Measurements from ENCODE around the gene C1QB. TPM values are rescaled to one million over a fixed set of nuclear protein-coding genes. Genes with fewer than 3 reads are reported as not detected.
"Not testable (repeated sequence)": the region's sequence is repeated elsewhere in the genome, so short reads cannot be mapped to it uniquely, and the experiment has no call there.

C1QB gene
- polyA plus RNA-seq, 1 donor (not counting 4 experiments of a cell fraction or from before 2014, with no cell fraction given), result not detected

DNA sequence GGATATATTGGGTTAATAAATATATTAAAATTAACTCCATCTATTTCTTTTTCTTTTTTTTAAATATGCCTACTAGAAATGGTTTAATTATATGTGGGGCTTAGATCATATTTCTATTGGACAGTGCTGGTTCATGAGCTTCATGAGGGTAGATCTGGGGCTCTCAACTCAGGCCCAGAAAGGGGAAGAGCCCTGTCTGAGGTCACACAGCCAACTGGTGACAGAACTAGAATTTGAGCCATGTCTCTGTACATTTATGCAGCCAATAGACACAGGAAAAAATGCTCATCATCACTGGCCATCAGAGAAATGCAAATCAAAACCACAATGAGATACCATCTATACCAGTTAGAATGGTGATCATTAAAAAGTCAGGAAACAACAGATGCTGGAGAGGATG is 52.5 kb downstream of the C1QB start:
- Histone ChIP-seq H3K4me2 (ENCODE audit: control insufficient read depth, extremely low read depth, insufficient read depth, low read depth, low read length) (no peak overlapping the region), H3K27ac (ENCODE audit: control insufficient read depth, insufficient read depth, low read length) (no peak overlapping the region), H3K9me3 (ENCODE audit: control insufficient read depth, low read depth, low read length) (no peaks in the 10 kb centered on the region), H3K27me3 (ENCODE audit: control insufficient read depth, extremely low read depth, insufficient read depth, low read length) (peaks cover 15% of the 10 kb centered on the region), H3K9me1 (ENCODE audit: control insufficient read depth, extremely low read depth, insufficient read depth, low read length) (no peaks in the 10 kb centered on the region), H3K4me1 (ENCODE audit: control insufficient read depth, extremely low read depth, insufficient read depth, low read length) (no peaks in the 10 kb centered on the region), H2AFZ (ENCODE audit: control insufficient read depth, low read length) (no peak overlapping the region), H3K79me2 (ENCODE audit: control insufficient read depth, insufficient read depth, low read length) (no peaks in the 10 kb centered on the region), H3K36me3 (ENCODE audit: control insufficient read depth in 2 of 2, extremely low read depth in 1 of 2, insufficient read depth in 2 of 2, low read length in 2 of 2) (no peaks in the 10 kb centered on the region), H3K9ac (ENCODE audit: control insufficient read depth, extremely low read depth, insufficient read depth, low read length) (no peak overlapping the region), H4K20me1 (ENCODE audit: control insufficient read depth, extremely low read depth, insufficient read depth, low read length) (no peaks in the 10 kb centered on the region), H3K4me3 (ENCODE audit: control insufficient read depth in 2 of 3, extremely low read depth in 1 of 3, insufficient read depth in 2 of 3, low read depth in 1 of 3, low read length in 3 of 3) (no peak overlapping the region)
- dilution Hi-C loops (cut with MboI; ENCODE audit: extremely low pct_ligation_motif_present, low sequenced_read_pairs), result loop anchor here (5.0 kb wide), 1 partner anchor 52 kb away; no protein-coding TSS in a partner anchor
- DNase-seq (ENCODE audit: low read depth, low spot score) (no peak), FAIRE-seq (no peak)
- TF ChIP-seq EZH2 (IDR thresholded peaks at IDR 0.05; ENCODE audit: low read length) (no peak), CTCF (optimal IDR thresholded peaks at IDR 0.05 in 1 of 3, IDR thresholded peaks at IDR 0.05 in 1 of 3, conservative IDR thresholded peaks at IDR 0.05 in 1 of 3; ENCODE audit: extremely low read depth in 1 of 3, insufficient read depth in 2 of 3, low read length in 3 of 3) (no peak)

- DNase-seq (ENCODE audit: low read depth, low spot score); H3K9ac ChIP-seq (ENCODE audit: control insufficient read depth, extremely low read depth, insufficient read depth, low read length); H4K20me1 ChIP-seq (ENCODE audit: control insufficient read depth, extremely low read depth, insufficient read depth, low read length); FAIRE-seq; H3K4me2 ChIP-seq (ENCODE audit: control insufficient read depth, extremely low read depth, insufficient read depth, low read depth, low read length); H3K4me1 ChIP-seq (ENCODE audit: control insufficient read depth, extremely low read depth, insufficient read depth, low read length); H3K9me3 ChIP-seq (ENCODE audit: control insufficient read depth, low read depth, low read length); H3K36me3 ChIP-seq (ENCODE audit: control insufficient read depth in 2 of 2, extremely low read depth in 1 of 2, insufficient read depth in 2 of 2, low read length in 2 of 2); H3K4me3 ChIP-seq (ENCODE audit: control insufficient read depth in 2 of 3, extremely low read depth in 1 of 3, insufficient read depth in 2 of 3, low read depth in 1 of 3, low read length in 3 of 3); H3K79me2 ChIP-seq (ENCODE audit: control insufficient read depth, insufficient read depth, low read length); H3K9me1 ChIP-seq (ENCODE audit: control insufficient read depth, extremely low read depth, insufficient read depth, low read length); H2AFZ ChIP-seq (ENCODE audit: control insufficient read depth, low read length); H3K27ac ChIP-seq (ENCODE audit: control insufficient read depth, insufficient read depth, low read length): not testable (repeated sequence)
- dilution Hi-C loops (cut with MboI; ENCODE audit: extremely low pct_ligation_motif_present, low sequenced_read_pairs), result loop anchor here (5.0 kb wide), 1 partner anchor 51 kb away; no protein-coding TSS in a partner anchor
- peaks cover 16% of the 10 kb centered on the region for H3K27me3 ChIP-seq (ENCODE audit: control insufficient read depth, extremely low read depth, insufficient read depth, low read length)
Observed at GRCh38 chr1:22706100-22706499, 53.1 kb downstream of the C1QB start.

DNA sequence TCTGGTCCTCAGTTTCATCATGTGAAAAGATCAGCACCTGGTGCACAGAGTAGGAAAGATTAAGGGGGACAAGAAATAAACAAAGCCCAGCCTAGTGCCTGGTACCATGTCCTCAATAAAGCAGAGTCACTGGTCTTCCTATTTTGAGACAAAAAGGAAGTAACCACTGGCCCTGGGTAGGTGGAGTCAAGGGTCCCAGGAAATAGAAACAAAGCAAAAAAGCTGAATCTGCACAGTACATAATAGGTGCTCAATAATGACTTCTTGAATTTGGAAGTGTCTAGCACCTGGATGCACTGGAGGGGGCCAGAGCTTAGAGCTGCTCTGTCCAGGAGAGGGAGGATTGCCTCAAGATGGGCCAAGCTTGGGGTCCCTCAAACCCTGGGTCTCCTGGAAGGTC is 55.7 kb downstream of the C1QB start:
- no peak for FAIRE-seq

More for the DNA sequence above, 55.7 kb downstream of the C1QB start:
- Histone ChIP-seq H3K9me3 (ENCODE audit: control insufficient read depth, low read depth, low read length) (no peaks in the 10 kb centered on the region), H3K4me2 (ENCODE audit: control insufficient read depth, extremely low read depth, insufficient read depth, low read depth, low read length) (no peak overlapping the region), H3K79me2 (ENCODE audit: control insufficient read depth, insufficient read depth, low read length) (no peaks in the 10 kb centered on the region), H4K20me1 (ENCODE audit: control insufficient read depth, extremely low read depth, insufficient read depth, low read length) (peaks cover 5% of the 10 kb centered on the region), H2AFZ (ENCODE audit: control insufficient read depth, low read length) (no peak overlapping the region), H3K27me3 (ENCODE audit: control insufficient read depth, extremely low read depth, insufficient read depth, low read length) (peaks cover 42% of the 10 kb centered on the region), H3K36me3 (ENCODE audit: control insufficient read depth in 2 of 2, extremely low read depth in 1 of 2, insufficient read depth in 2 of 2, low read length in 2 of 2) (no peaks in the 10 kb centered on the region), H3K4me3 (ENCODE audit: control insufficient read depth in 2 of 3, extremely low read depth in 1 of 3, insufficient read depth in 2 of 3, low read depth in 1 of 3, low read length in 3 of 3) (no peak overlapping the region), H3K27ac (ENCODE audit: control insufficient read depth, insufficient read depth, low read length) (no peak overlapping the region), H3K9me1 (ENCODE audit: control insufficient read depth, extremely low read depth, insufficient read depth, low read length) (no peaks in the 10 kb centered on the region), H3K4me1 (ENCODE audit: control insufficient read depth, extremely low read depth, insufficient read depth, low read length) (peaks cover 8% of the 10 kb centered on the region), H3K9ac (ENCODE audit: control insufficient read depth, extremely low read depth, insufficient read depth, low read length) (no peak overlapping the region)
- TF ChIP-seq CTCF (optimal IDR thresholded peaks at IDR 0.05 in 1 of 3, IDR thresholded peaks at IDR 0.05 in 1 of 3, conservative IDR thresholded peaks at IDR 0.05 in 1 of 3; ENCODE audit: extremely low read depth in 1 of 3, insufficient read depth in 2 of 3, low read length in 3 of 3) (no peak), EZH2 (IDR thresholded peaks at IDR 0.05; ENCODE audit: low read length) (no peak)
- DNase-seq (ENCODE audit: low read depth, low spot score), result no peak
- dilution Hi-C loops (cut with MboI; ENCODE audit: extremely low pct_ligation_motif_present, low sequenced_read_pairs), result loop anchor here (5.0 kb wide), 1 partner anchor 49 kb away; no protein-coding TSS in a partner anchor

All from keratinocyte (primary cell).